ENCODE data around the gene GASK1B. TPM values are rescaled to one million over a fixed set of nuclear protein-coding genes. Genes with fewer than 3 reads are reported as not detected.

Gene GASK1B
- total RNA-seq, 1 experiment from 2014 or later, result 3.8 TPM

DNA sequence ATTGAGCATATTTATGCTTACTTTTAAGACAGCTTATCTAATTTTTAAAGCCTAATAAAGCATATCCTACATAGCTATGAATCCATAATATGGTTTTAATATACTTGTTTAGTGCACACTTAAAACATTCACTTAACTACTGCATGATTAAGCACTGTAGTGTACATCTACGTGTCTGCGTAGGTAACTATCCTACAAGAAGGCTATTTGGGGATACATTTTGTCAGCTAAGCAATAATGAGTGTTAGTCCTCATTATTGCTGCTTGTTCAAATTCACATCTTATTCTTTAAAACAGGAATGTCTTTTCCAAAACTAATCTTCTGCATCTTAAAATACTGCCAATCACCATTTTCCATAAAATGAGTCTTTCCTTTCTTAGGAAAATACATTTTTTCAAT lies 38.6 kb downstream of the GASK1B start:
- H3K27me3 ChIP-seq (replicated peaks; ENCODE audit: insufficient read depth, low read depth, low read length, poor library complexity), result no peaks in the 10 kb centered on the region
- DNase-seq (ENCODE audit: low spot score), result no peak
- no TSS peak for BruUV-seq (replicated peaks)
- no peaks in the 10 kb centered on the region for H3K36me3 ChIP-seq (ENCODE audit: insufficient read depth, low read length, poor library complexity, severe bottlenecking)
- no peak overlapping the region for H3K4me3 ChIP-seq (ENCODE audit: low read depth, low read length, poor library complexity, severe bottlenecking)
- H3K27ac ChIP-seq (ENCODE audit: low read depth, low read length, poor library complexity, severe bottlenecking), result no peak overlapping the region
- H3K9me3 ChIP-seq (ENCODE audit: low read depth, low read length, poor library complexity, severe bottlenecking), result no peaks in the 10 kb centered on the region
- no peaks in the 10 kb centered on the region for H3K4me1 ChIP-seq (ENCODE audit: insufficient read depth, low read length, poor library complexity, severe bottlenecking)
- intact Hi-C loops (cut with micrococcal nuclease; ENCODE audit: unreplicated experiment), result no loop called here
- CTCF ChIA-PET, result no interaction called here
- POLR2A ChIA-PET (ENCODE audit: low non-redundant PET), result interaction anchor here (0.6 kb wide), 1 partner anchor 22 kb away, joined by 3 read pairs; no protein-coding TSS in a partner anchor
- no peak for TF ChIP-seq EZH2 (IDR thresholded peaks at IDR 0.05; ENCODE audit: borderline replicate concordance, low read depth, low read length, poor library complexity, severe bottlenecking)
- TF ChIP-seq, protein P1, sequence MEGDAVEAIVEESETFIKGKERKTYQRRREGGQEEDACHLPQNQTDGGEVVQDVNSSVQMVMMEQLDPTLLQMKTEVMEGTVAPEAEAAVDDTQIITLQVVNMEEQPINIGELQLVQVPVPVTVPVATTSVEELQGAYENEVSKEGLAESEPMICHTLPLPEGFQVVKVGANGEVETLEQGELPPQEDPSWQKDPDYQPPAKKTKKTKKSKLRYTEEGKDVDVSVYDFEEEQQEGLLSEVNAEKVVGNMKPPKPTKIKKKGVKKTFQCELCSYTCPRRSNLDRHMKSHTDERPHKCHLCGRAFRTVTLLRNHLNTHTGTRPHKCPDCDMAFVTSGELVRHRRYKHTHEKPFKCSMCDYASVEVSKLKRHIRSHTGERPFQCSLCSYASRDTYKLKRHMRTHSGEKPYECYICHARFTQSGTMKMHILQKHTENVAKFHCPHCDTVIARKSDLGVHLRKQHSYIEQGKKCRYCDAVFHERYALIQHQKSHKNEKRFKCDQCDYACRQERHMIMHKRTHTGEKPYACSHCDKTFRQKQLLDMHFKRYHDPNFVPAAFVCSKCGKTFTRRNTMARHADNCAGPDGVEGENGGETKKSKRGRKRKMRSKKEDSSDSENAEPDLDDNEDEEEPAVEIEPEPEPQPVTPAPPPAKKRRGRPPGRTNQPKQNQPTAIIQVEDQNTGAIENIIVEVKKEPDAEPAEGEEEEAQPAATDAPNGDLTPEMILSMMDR (conservative IDR thresholded peaks at IDR 0.05; ENCODE audit: low read depth, low read length), result no peak

DNA sequence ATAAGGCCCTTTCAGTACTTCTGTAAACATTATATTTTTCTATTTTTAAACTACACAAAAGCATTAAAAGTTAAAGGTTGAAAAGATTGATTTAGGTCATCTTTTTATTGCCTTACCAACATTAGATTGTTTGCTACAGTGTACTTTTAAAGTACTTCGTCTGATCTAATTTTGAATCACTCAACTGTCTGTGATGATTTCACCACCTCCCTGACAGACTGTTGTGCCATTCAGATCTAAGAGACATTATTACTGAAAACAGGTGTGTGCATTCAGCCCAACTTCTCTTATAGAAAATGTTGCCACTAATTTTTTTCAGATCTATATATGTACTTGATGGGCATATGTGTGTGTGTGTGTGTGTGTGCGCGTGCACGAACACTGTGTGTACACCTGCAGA lies 39.3 kb downstream of the GASK1B start:
- BruUV-seq (replicated peaks), result no TSS peak
- H3K4me3 ChIP-seq (ENCODE audit: low read depth, low read length, poor library complexity, severe bottlenecking), result no peak overlapping the region
- intact Hi-C loops (cut with micrococcal nuclease; ENCODE audit: unreplicated experiment), result no loop called here
- H3K27ac ChIP-seq (ENCODE audit: low read depth, low read length, poor library complexity, severe bottlenecking), result no peak overlapping the region
- ChIA-PET POLR2A (ENCODE audit: low non-redundant PET) (interaction anchor here (0.6 kb wide), 1 partner anchor 22 kb away, joined by 3 read pairs; no protein-coding TSS in a partner anchor), CTCF (no interaction called here)
- TF ChIP-seq EZH2 (IDR thresholded peaks at IDR 0.05; ENCODE audit: borderline replicate concordance, low read depth, low read length, poor library complexity, severe bottlenecking), result no peak
- TF ChIP-seq, protein P1 (conservative IDR thresholded peaks at IDR 0.05; ENCODE audit: low read depth, low read length), result no peak
- DNase-seq (ENCODE audit: low spot score), result no peak
- no peaks in the 10 kb centered on the region for H3K27me3 ChIP-seq (replicated peaks; ENCODE audit: insufficient read depth, low read depth, low read length, poor library complexity)
- H3K9me3 ChIP-seq (ENCODE audit: low read depth, low read length, poor library complexity, severe bottlenecking), result no peaks in the 10 kb centered on the region
- H3K36me3 ChIP-seq (ENCODE audit: insufficient read depth, low read length, poor library complexity, severe bottlenecking), result no peaks in the 10 kb centered on the region
- H3K4me1 ChIP-seq (ENCODE audit: insufficient read depth, low read length, poor library complexity, severe bottlenecking), result no peaks in the 10 kb centered on the region

DNA sequence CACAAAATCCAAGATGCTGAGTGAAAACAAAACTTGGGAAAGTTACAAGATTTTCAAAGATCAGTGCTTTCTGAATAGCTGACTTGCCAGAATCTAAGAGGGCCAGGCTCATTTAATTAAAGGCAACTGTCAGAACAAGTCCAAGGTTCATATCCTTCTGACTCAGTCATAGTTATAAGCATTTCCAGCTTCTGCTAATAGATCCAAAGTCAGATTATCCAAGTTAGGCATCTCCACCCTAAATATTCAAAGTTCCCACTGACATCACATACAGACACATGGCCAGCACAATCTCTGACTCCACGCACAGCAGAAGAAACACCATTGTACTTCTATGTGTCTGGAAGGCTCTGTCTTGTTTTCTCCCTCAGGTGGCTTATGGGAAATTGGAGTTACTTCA lies 41.8 kb downstream of the GASK1B start:
- Histone ChIP-seq H3K4me3 (ENCODE audit: low read depth, low read length, poor library complexity, severe bottlenecking) (no peak overlapping the region), H3K36me3 (ENCODE audit: insufficient read depth, low read length, poor library complexity, severe bottlenecking) (no peaks in the 10 kb centered on the region), H3K27ac (ENCODE audit: low read depth, low read length, poor library complexity, severe bottlenecking) (no peak overlapping the region), H3K9me3 (ENCODE audit: low read depth, low read length, poor library complexity, severe bottlenecking) (no peaks in the 10 kb centered on the region), H3K27me3 (replicated peaks; ENCODE audit: insufficient read depth, low read depth, low read length, poor library complexity) (no peaks in the 10 kb centered on the region), H3K4me1 (ENCODE audit: insufficient read depth, low read length, poor library complexity, severe bottlenecking) (no peaks in the 10 kb centered on the region)
- POLR2A ChIA-PET (ENCODE audit: low non-redundant PET), result no interaction called here
- TF ChIP-seq EZH2 (IDR thresholded peaks at IDR 0.05; ENCODE audit: borderline replicate concordance, low read depth, low read length, poor library complexity, severe bottlenecking), result no peak
- TF ChIP-seq, protein P1 (conservative IDR thresholded peaks at IDR 0.05; ENCODE audit: low read depth, low read length), result no peak
- intact Hi-C loops (cut with micrococcal nuclease; ENCODE audit: unreplicated experiment), result no loop called here
- CTCF ChIA-PET, result no interaction called here
- no TSS peak for BruUV-seq (replicated peaks)
- DNase-seq (ENCODE audit: low spot score), result no peak

Measured in A673 (cell line).